ENCODE data around the gene DNTTIP2. TPM values are rescaled to one million over a fixed set of nuclear protein-coding genes. Genes with fewer than 3 reads are reported as not detected.

The DNTTIP2 gene
- total and polyA plus RNA-seq, 9 of the 15 experiments (the other 6 are each of a cell fraction or from before 2014, with no cell fraction given), result 50.4 to 138 (median 97.0) TPM

GRCh38 chr1:93878889-93879586 is at the start of gene DNTTIP2 (continued):
- TF ChIP-seq MGA (IDR thresholded peaks at IDR 0.05), result peak; percentile 38
- no peak for TF ChIP-seq CHD4 (IDR thresholded peaks at IDR 0.05; ENCODE audit: insufficient read depth, insufficient replicate concordance, low read depth, low read length, poor library complexity, severe bottlenecking)
- TF ChIP-seq ZBTB40 (IDR thresholded peaks at IDR 0.05), result peak; percentile 94
- no peak for TF ChIP-seq ZBTB40 (CRISPR knock-in tag; IDR thresholded peaks at IDR 0.05)
- no peak for TF ChIP-seq PURB (CRISPR knock-in tag; IDR thresholded peaks at IDR 0.05; ENCODE audit: low read depth)

Data from K562 (cell line).